Fibroblast of skin of right biceps (primary cell): ENCODE results near the gene LLCFC1.

Source experiments
- DNase-seq: peaks from one replicate; pipeline ENCODE4 v3.0.0-alpha.2; 2013

LLCFC1 gene

DNA sequence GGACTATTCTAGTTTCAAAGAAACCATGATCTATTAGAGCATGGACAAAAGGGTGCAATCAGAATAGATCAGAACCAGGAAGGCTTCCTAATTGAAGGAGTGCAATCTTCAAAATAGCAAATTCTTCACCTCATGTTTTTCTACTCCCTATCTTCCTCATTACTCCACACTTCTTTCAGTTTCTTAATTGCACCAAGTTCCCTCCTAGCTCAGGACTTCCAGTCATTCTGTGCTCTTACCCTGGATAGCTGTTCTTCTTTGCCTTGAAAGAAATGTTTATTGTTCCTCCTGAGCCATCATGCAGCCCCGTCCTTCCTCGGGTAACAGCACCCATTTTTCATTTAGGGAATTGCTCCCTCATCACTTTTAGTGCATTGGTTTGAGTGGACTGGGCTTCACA lies 28.8 kb upstream of the LLCFC1 start:
- DNase-seq, result no peak

GRCh38 chr7:142913051-142913450 lies 26.2 kb upstream of the LLCFC1 start:
- DNase-seq, result no peak

DNA sequence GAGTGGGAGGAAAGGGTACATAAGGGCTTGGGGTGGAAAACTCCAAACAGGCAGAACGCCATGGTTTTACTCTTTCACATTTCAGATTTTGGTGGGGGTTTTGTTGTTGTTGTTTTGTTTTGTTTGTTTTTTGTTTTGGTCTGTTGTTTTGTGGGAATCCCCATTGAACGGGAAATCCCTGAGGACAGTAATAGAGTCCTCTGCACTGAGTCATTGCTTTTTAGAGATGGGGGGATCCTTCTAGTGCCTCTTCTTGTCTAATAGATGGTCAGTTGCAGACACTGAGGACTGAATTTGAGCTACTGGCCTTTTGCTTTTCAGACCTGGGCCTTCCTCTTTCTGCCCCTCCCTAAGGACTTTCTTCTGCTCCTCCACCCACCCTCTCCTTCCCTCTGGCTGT lies 25.7 kb upstream of the LLCFC1 start:
- DNase-seq, result no peak

GRCh38 chr7:142914121-142914520 lies 25.2 kb upstream of the LLCFC1 start:
- no peak for DNase-seq

DNA sequence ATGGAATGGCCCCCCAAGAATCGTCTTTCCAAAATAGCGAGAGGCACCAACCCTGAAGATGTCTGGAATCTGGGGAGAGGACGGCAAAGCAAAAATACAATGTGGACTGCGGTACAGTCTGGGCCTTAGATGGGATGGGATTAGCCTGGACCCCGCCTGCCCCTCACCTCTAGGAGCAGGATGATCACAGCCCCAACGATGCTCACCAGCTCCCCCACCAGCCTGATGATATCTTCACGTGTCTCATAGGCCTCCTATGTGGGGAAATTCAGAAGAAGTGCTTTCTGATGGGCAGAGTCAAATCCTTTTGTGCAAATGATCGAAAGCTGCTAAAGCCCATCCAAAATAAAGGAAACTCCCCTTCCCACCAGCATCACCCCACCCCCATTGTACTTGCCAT lies 24.0 kb upstream of the LLCFC1 start:
- DNase-seq, result no peak

- no peak for DNase-seq
These were observed 22.8 kb upstream of the LLCFC1 start for GRCh38 chr7:142916508-142916907.

- no peak for DNase-seq
These were observed 21.8 kb upstream of the LLCFC1 start for GRCh38 chr7:142917447-142917846.

DNA sequence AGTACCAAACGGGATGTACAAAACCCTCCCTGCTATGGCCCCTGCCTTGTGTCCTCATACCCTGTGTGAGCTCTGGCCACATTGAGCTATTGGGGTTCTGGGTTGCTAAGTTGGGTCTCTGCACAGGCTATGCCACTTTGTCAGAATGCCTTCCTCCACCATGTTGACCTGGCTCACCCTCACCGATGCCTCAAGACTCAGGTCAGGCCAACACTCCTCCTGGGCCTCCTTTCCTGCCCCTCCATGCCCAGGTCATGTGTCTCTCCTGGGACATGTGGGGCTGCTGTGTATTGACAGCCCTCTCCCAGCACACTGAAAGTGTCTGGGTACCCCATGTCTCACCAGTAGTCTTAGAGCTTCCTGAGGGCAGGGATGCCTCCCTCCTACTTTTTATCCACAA lies 20.4 kb upstream of the LLCFC1 start:
- no peak for DNase-seq

- no peak for DNase-seq
These were observed 19.6 kb upstream of the LLCFC1 start for GRCh38 chr7:142919656-142920055.

GRCh38 chr7:142923391-142923790 lies 15.9 kb upstream of the LLCFC1 start:
- no peak for DNase-seq

- no peak for DNase-seq
These were observed 13.9 kb upstream of the LLCFC1 start for GRCh38 chr7:142925413-142925812.

DNA sequence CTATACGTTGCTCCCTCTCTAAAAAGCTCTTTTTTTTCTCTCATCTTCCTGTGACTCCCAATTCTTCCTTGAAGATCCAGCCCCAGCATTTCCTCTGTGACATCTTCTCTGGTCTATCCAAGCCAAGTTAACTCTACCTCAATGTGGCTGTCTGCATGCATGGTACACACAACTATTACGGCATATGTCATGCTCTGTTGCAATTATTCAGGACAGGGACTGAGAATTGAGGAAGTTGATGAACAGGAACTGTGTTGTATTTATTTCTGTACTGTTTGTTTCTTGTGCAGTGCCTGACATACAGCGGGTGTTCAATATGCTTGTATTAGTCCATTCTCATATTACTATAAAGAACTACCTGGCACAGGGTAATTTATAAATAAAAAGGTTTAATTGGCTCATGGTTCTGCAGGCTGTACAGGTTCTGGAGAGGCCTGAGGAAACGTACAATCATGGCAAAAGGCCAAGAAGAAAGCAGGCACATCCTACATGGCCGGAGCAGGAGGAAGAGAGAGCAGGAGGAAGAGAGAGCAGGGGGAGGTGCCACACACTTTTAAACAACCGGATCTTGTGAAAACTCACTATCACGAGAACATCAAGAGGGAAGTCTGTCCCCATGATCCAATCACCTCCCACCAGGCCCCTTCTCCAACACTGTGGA lies 12.1 kb upstream of the LLCFC1 start:
- DNase-seq, result no peak

- no peak for DNase-seq
These were observed 11.3 kb upstream of the LLCFC1 start for GRCh38 chr7:142927949-142928348.

DNA sequence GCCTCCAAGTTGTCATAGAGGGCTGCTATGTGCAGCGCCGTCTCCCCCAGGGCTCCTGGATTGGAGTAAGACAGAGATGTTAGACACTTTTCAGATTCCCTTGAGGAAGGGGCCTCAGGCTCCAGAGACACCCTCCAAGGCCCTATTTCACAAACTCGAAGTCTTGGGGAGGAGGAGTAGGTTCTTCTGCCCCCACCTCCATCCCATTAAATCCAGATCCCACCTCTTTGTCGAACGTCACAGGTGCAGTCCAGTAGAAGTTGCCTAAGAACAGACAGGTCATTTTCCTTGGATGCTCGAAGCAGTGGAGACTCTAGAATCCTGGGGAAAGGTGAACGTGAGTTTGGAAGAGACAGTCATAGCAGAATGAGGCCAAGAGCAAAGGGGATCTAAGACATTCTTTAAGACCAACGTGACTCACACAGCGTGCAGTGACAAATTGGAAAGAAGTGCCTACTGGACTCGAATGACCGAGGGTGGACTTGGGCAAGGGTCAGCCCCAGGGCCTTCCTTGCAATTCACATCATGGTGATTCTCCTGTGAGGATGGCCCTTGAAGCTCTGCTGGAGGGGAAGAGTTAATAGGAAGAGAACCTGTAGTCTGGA lies 9.1 kb upstream of the LLCFC1 start:
- no peak for DNase-seq

DNA sequence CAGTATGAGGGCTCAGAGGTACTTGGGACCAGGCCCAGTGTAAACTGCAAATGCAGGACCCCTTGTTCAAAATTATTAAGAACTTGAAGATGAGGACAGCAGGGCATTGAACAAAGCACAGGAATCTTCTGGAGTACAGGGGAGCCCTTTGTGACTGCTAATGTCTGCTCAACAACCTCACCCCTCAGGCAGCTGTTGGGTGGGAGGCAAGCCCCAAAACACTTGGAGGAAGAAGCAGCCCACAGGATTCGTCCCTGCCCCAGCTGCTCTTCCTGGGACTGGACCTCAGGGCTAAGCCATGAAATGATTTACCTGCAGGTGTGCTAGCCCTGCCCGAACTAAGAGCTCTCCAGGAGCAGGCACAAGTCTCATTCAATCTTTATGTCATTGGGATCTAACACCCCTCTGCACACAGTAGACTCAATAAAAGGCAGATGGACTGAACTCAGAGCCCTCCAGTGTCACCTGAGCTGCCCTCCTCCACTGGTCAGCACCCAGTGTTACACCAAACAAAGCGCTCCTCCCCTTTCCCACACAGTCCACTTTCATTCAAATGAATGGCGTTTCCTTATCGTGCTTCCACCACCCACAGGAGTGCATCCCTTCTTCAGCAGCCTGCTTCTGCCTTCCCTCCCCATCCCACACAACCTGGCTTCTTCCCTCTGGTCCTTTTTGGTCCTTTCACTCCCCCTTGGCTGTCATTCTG lies 6.7 kb upstream of the LLCFC1 start:
- no peak for DNase-seq

GRCh38 chr7:142933092-142933475 lies 6.2 kb upstream of the LLCFC1 start:
- DNase-seq, result no peak

- DNase-seq, result no peak
These were observed 5.7 kb upstream of the LLCFC1 start, which contains the start of gene TRPV5 for GRCh38 chr7:142933624-142934023. TRPV5 (minus strand) TSS chr7:142933746; CDS start chr7:142933459, 287 bp downstream.

DNA sequence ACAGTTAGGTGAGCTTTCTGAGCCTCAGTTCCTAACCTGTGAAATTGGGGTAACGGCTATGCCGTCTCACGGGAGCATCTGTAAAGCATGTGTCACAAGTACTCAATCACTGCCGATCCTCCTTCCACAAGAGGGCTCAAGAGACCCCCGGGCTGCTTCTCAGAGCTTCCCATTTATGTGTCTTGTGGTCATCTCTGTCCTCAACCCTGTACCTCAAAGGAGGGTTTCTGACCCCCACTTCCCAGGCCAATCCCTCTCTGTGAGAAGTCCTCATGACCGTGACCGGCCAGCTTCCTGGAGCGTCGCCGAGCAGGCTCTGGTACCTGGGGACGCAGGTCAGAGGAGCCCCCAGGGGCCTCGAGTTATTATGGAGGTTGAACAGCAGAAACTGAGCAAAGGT lies 5.2 kb upstream of the LLCFC1 start:
- DNase-seq, result no peak

GRCh38 chr7:142935941-142936565 lies 3.2 kb upstream of the LLCFC1 start:
- DNase-seq, result no peak

GRCh38 chr7:142938611-142939010 lies 673 bp upstream of the LLCFC1 start:
- DNase-seq, result no peak

DNA sequence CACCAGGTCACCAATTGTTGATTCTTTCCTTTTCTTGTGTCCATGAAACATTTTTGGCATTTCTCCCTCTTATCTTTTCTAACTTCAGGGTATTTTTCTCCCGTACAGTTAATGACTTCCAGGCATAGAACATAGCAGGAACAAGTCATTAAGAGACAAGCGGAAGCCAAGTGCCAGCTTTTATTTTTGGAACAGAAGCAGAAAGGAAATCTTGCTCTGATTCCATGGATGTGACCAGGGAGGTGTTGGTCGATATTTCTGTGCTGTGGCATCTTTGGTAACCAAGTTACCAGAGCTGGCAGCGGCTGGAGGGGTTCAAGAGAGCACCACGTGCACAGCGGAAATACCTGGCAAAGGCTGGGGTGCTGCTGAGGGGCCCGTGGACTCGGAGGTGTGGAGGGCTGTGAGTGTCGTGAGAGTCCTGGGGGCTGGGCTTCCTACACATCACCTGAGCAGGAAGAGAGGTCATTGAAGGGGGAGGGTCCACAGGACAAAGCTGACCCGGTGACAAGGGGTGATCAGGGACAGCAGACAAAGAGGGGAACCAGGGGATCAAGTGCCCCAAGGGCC lies 1.8 kb downstream of the LLCFC1 start:
- no peak for DNase-seq

DNA sequence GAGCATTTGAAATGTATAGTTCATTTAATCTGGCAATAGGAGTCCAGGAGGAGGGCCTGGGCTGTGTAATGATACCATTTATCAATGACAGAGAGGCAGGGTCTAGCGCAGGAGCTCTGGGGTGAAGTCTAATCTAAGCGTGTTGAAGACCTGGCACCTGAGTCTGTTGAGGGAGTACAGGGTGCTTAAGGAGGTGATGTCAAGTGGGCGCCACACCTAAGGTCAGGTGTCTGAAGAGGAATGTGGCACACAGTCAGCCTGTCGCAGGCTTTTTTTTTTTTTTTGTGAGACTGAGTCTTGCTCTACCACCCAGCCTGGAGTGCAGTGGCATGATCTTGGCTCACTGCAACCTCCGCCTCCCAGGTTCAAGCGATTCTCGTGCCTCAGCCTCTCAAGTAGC lies 2.3 kb downstream of the LLCFC1 start:
- no peak for DNase-seq

- DNase-seq, result no peak
These were observed 3.5 kb downstream of the LLCFC1 start for GRCh38 chr7:142942746-142943145.
